ENCODE data around the gene DTNB. TPM values are rescaled to one million over a fixed set of nuclear protein-coding genes. Genes with fewer than 3 reads are reported as not detected.
A peak's percentile ranks its signal among the peaks of the same experiment; 100 is the strongest.
"Not testable (repeated sequence)": the region's sequence is repeated elsewhere in the genome, so short reads cannot be mapped to it uniquely, and the experiment has no call there.

DTNB gene
- total RNA-seq, 1 donor from 2014 or later = 4.5 TPM

GRCh38 chr2:25533771-25534170 lies 139.6 kb downstream of the DTNB start:
- ATAC-seq (ENCODE audit: poor library complexity); DNase-seq; intact Hi-C loops (cut with DNase I): not testable (repeated sequence)

DNA sequence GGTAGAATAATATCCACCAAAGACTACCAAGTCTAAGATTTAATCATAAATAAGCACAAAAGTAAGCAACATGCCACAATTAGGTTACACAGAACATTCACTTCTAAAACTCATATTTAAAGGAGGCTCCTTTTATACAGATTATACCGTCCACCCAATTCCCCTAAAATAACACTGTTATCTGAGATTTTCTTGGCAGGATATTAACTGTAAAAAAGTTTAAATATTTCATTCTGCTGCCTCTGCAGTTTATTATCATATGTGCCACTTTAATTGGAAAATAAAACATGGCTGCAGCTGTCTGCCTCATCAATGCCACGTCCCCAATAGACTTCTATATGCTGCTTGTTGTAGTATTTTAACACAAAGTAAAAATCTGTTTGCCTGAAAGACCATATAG lies 140.9 kb downstream of the DTNB start:
- DNase-seq (no peak), ATAC-seq (ENCODE audit: poor library complexity) (no peak)
- intact Hi-C loops (cut with DNase I) = no loop called here

- intact Hi-C loops (cut with DNase I) = loop anchor here (10.0 kb wide), 1 partner anchor 154 kb away; no protein-coding TSS in a partner anchor
- no peak for ATAC-seq (ENCODE audit: poor library complexity)
- no peak for DNase-seq
Measured at GRCh38 chr2:25529034-25529433, 144.3 kb downstream of the DTNB start.

GRCh38 chr2:25528173-25528572 lies 145.2 kb downstream of the DTNB start:
- intact Hi-C loops (cut with DNase I) = loop anchor here (10.0 kb wide), 1 partner anchor 153 kb away; no protein-coding TSS in a partner anchor
- DNase-seq = no peak
- ATAC-seq (ENCODE audit: poor library complexity) = no peak

GRCh38 chr2:25524507-25524906 lies 148.9 kb downstream of the DTNB start:
- intact Hi-C loops (cut with DNase I) = loop anchor here (10.0 kb wide), 1 partner anchor 150 kb away; no protein-coding TSS in a partner anchor
- DNase-seq (no peak), ATAC-seq (ENCODE audit: poor library complexity) (no peak)

- DNase-seq = no peak
- ATAC-seq (ENCODE audit: poor library complexity) = no peak
- intact Hi-C loops (cut with DNase I) = loop anchor here (2.0 to 10.0 kb wide), 2 partner anchors 148 to 180 kb away; no protein-coding TSS in a partner anchor
Measured at GRCh38 chr2:25523060-25523459, 150.3 kb downstream of the DTNB start.

- ATAC-seq (ENCODE audit: poor library complexity) = peak; percentile 81
- intact Hi-C loops (cut with DNase I) = loop anchor here (2.0 to 10.0 kb wide), 2 partner anchors 147 to 179 kb away; no protein-coding TSS in a partner anchor
- no peak for DNase-seq
Measured at GRCh38 chr2:25521665-25522387, 151.6 kb downstream of the DTNB start.

DNA sequence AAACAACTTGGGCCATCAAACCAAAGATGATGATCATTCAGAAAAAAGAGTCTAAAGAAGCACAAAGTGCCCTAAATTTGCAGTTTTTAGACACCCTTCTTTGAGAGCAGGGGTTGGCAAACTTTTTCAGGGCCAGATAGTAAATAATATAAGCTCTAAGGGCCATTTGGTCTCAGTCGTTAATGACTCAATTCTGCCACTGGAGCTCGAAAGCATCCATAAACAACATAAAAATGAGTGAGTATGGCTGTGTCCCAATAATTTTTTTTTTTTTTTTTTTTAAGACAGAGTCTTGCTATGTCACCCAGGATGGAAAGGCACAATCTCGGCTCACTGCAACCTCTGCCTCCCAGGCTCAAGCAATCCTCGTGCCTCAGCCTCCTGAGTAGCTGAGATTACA lies 152.3 kb downstream of the DTNB start:
- no peak for DNase-seq
- intact Hi-C loops (cut with DNase I) = loop anchor here (10.0 kb wide), 1 partner anchor 146 kb away; no protein-coding TSS in a partner anchor
- ATAC-seq (ENCODE audit: poor library complexity) = no peak

GRCh38 chr2:25517701-25518100 lies 155.7 kb downstream of the DTNB start:
- intact Hi-C loops (cut with DNase I) = no loop called here
- ATAC-seq (ENCODE audit: poor library complexity) = no peak
- DNase-seq = no peak

- DNase-seq (no peak), ATAC-seq (ENCODE audit: poor library complexity) (no peak)
- intact Hi-C loops (cut with DNase I) = no loop called here
Measured at GRCh38 chr2:25514043-25514637, 159.2 kb downstream of the DTNB start.

DNA sequence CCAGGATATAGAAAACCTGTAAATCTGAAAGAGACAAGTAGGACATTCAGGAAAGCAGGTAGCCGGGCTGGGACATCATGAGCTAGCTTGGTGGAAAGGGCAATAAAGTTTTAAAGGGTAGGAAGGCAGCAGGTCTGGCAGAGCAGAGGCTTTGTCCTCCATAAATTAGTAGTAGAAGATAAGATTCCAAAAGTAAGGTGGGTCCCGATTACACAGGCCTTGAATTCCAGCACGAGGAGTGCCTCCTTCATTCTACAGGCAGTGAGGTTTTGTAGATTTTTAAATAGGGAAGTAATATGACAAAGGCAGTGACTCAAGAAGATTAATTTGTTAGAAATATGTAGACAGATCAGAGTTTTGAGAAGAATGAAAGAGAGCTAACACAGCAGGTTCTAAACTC lies 160.7 kb downstream of the DTNB start:
- intact Hi-C loops (cut with DNase I) = no loop called here
- ATAC-seq (ENCODE audit: poor library complexity) (no peak), DNase-seq (no peak)

- ATAC-seq (ENCODE audit: poor library complexity) (no peak), DNase-seq (no peak)
- intact Hi-C loops (cut with DNase I) = no loop called here
Measured at GRCh38 chr2:25506226-25506625, 167.2 kb downstream of the DTNB start.

DNA sequence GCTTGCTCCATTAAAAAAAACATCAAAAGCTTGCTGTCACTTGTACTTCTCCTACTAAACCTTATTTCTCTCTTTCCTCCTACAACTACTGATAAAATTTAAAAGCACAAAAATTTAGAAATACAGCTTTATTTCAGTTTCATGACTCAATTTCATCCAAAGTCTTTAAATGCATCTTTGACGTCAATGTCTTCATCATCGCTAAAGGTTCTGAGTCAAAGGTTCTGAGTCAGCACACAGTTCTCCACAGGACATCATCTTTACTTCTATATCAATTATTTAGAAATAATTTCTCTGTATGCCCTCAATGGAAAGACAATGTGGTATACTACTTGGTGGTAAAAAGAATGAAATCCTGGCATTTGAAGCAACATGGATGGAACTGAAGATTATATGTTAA lies 167.8 kb downstream of the DTNB start:
- DNase-seq (no peak), ATAC-seq (ENCODE audit: poor library complexity) (no peak)
- intact Hi-C loops (cut with DNase I) = no loop called here

DNA sequence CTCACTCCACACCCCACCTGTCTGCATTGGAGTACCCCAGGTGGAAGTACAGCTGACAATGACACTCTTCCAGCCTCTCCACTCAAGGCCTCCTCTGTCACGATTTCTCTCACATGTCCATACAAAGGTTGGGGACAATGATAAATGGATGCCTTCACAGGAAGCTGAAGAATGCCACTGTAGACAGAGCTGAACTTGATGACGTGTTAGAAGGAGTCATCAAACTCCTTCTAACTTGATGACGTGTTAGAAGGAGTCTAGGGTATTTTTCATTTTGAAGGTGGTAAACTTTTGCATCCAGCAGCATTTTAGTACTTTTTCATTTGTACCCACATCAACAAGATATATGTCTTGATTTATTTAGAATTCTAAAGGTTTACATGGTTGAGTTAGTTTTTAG lies 168.2 kb downstream of the DTNB start:
- intact Hi-C loops (cut with DNase I) = no loop called here
- DNase-seq (no peak), ATAC-seq (ENCODE audit: poor library complexity) (no peak)

- DNase-seq = no peak
- ATAC-seq (ENCODE audit: poor library complexity) = no peak
- intact Hi-C loops (cut with DNase I) = no loop called here
Measured at GRCh38 chr2:25504266-25504665, 169.1 kb downstream of the DTNB start.

GRCh38 chr2:25499157-25499556 lies 174.2 kb downstream of the DTNB start:
- DNase-seq (no peak), ATAC-seq (ENCODE audit: poor library complexity) (no peak)
- intact Hi-C loops (cut with DNase I) = no loop called here

GRCh38 chr2:25497918-25498407 lies 175.4 kb downstream of the DTNB start:
- no peak for ATAC-seq (ENCODE audit: poor library complexity)
- intact Hi-C loops (cut with DNase I) = no loop called here
- no peak for DNase-seq

DNA sequence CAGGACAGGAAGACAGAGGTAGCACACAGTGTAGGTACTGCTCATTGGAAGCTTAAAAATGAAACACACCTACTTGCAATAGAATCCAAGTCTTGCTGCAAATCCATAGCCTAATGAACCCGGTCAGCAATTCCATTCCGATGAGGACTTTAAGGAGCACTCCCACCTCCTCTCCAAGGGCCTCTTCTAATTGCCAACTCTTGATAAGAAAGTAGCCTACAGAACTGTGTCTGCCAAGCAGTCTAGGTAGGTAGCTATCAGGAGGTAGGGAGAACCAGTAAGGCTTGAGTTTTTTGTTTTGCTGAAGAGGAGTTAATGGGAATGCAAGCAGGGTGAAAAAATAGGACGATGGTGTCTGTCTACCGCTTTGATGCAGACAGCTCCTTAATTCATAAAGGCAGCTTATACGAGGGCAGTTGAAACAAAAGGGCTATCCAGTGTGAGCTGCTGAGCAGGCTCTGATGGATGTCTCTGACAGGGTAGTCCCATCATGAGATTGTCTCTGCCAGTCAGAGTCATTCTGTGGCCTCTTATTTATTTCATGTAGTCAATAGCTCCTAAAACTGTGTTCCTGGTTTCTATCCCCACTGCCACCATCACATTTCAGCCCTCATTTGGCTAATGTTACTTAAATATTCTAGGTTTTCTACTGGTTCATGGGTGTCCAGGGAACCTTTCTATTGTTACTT lies 176.0 kb downstream of the DTNB start:
- ATAC-seq (ENCODE audit: poor library complexity) (no peak), DNase-seq (no peak)
- intact Hi-C loops (cut with DNase I) = no loop called here

GRCh38 chr2:25494616-25495015 lies 178.8 kb downstream of the DTNB start:
- ATAC-seq (ENCODE audit: poor library complexity) (no peak), DNase-seq (no peak)
- intact Hi-C loops (cut with DNase I) = no loop called here

Data from Right ventricle myocardium superior (tissue), 1 donor.